AG20443 (cell line): ENCODE data around the gene PRKCE.

Experiments used
- DNase-seq: peaks from one replicate; pipeline ENCODE4 v3.0.0; 2012; ENCODE audit warnings: low spot score, mixed read lengths

PRKCE gene

GRCh38 chr2:45631955-45632354, 19.5 kb upstream of the PRKCE start:
- no peak for DNase-seq

GRCh38 chr2:45634223-45634622, 17.3 kb upstream of the PRKCE start:
- no peak for DNase-seq

GRCh38 chr2:45636008-45636407, 15.5 kb upstream of the PRKCE start:
- DNase-seq = no peak

- peak; percentile 20 for DNase-seq
Measured at GRCh38 chr2:45637440-45637839, 14.0 kb upstream of the PRKCE start.

GRCh38 chr2:45640576-45640975, 10.9 kb upstream of the PRKCE start:
- DNase-seq = no peak

GRCh38 chr2:45643095-45643494, 8.4 kb upstream of the PRKCE start:
- no peak for DNase-seq

GRCh38 chr2:45643543-45644542, 7.6 kb upstream of the PRKCE start:
- peak; percentile 95 for DNase-seq

- DNase-seq = no peak
Measured at GRCh38 chr2:45646289-45646688, 5.2 kb upstream of the PRKCE start.

- DNase-seq = no peak
Measured at GRCh38 chr2:45647356-45647755, 4.1 kb upstream of the PRKCE start.

GRCh38 chr2:45647986-45648520, 3.4 kb upstream of the PRKCE start:
- no peak for DNase-seq

GRCh38 chr2:45648636-45649035, 2.8 kb upstream of the PRKCE start:
- DNase-seq = no peak

GRCh38 chr2:45649462-45649857, 2.0 kb upstream of the PRKCE start:
- DNase-seq = peak; percentile 22

- peak; percentile 83 for DNase-seq
Measured at GRCh38 chr2:45649858-45650811, 1.3 kb upstream of the PRKCE start.

- DNase-seq = peak; percentile 95
Measured at GRCh38 chr2:45650851-45651414, 542 bp upstream of the PRKCE start.

- peak; percentile 47 for DNase-seq
Measured at GRCh38 chr2:45652090-45653031, 886 bp downstream of the PRKCE start.

- DNase-seq = peak; percentile 38
Measured at GRCh38 chr2:45653122-45653913, 1.8 kb downstream of the PRKCE start.

GRCh38 chr2:45654250-45654649, 2.8 kb downstream of the PRKCE start:
- DNase-seq = no peak

- no peak for DNase-seq
Measured at GRCh38 chr2:45661828-45662227, 10.4 kb downstream of the PRKCE start.

GRCh38 chr2:45664635-45665261, 13.3 kb downstream of the PRKCE start:
- DNase-seq = no peak
